COLO668 (cell line): ENCODE results near the gene VAV1.
A peak's percentile ranks its signal among the peaks of the same experiment; 100 is the strongest.
"Not testable (repeated sequence)": the region's sequence is repeated elsewhere in the genome, so short reads cannot be mapped to it uniquely, and the experiment has no call there.

ENCODE experiments used
- DNase-seq: peaks from one replicate; lab custom pipeline; 2025; ENCODE audit not compliant: unreplicated experiment; lab: John Stamatoyannopoulos, UW

Gene VAV1

GRCh38 chr19:6737284-6737872 is 35.1 kb upstream of the VAV1 start, which contains the start of gene GPR108:
Gene GPR108, minus strand, starts transcription at chr19:6737580. Its CDS starts 4 bp downstream, at chr19:6737576.
- DNase-seq, result peak; percentile 98

GRCh38 chr19:6737873-6738786 is 34.4 kb upstream of the VAV1 start:
- peak; percentile 98 for DNase-seq

GRCh38 chr19:6738787-6739389 is 33.6 kb upstream of the VAV1 start:
- peak; percentile 50 for DNase-seq

GRCh38 chr19:6739390-6739882 is 33.1 kb upstream of the VAV1 start, which contains the start of gene TRIP10:
Gene TRIP10, plus strand, starts transcription at chr19:6739680. Its CDS starts 82 bp downstream, at chr19:6739762.
- peak; percentile 77 for DNase-seq

GRCh38 chr19:6739883-6740588 is 32.5 kb upstream of the VAV1 start:
- no peak for DNase-seq

GRCh38 chr19:6740589-6741343 is 31.7 kb upstream of the VAV1 start:
- no peak for DNase-seq

- DNase-seq, result no peak
Measured at GRCh38 chr19:6743066-6743465, 29.4 kb upstream of the VAV1 start.

GRCh38 chr19:6743714-6744380 is 28.7 kb upstream of the VAV1 start:
- DNase-seq, result no peak

- no peak for DNase-seq
Measured at GRCh38 chr19:6744381-6745301, 27.9 kb upstream of the VAV1 start.

GRCh38 chr19:6745965-6746364 is 26.5 kb upstream of the VAV1 start:
- no peak for DNase-seq

- DNase-seq, result not testable (repeated sequence)
Measured at GRCh38 chr19:6748543-6748942, 24.0 kb upstream of the VAV1 start.

- DNase-seq, result no peak
Measured at GRCh38 chr19:6750062-6750461, 22.4 kb upstream of the VAV1 start.

- no peak for DNase-seq
Measured at GRCh38 chr19:6751189-6751588, 21.3 kb upstream of the VAV1 start.

GRCh38 chr19:6752256-6753177 is 20.0 kb upstream of the VAV1 start:
- DNase-seq, result no peak

- DNase-seq, result peak; percentile 33
Measured at GRCh38 chr19:6753178-6754031, 19.1 kb upstream of the VAV1 start.

GRCh38 chr19:6754136-6754535 is 18.4 kb upstream of the VAV1 start:
- no peak for DNase-seq
